Nephron progenitor cell (in vitro differentiated cells): ENCODE measurements around the gene SEMA4C.

ENCODE experiments used
- DNase-seq: peaks from one replicate; pipeline ENCODE4 v3.0.0; 2021
- H3K27ac Mint-ChIP-seq: 2 replicates; pipeline ENCODE4 v1.8.0; 2021; ENCODE audit warnings: mild to moderate bottlenecking, moderate library complexity, mixed read lengths
- H3K27me3 Mint-ChIP-seq: 2 replicates; pipeline ENCODE4 v1.8.0; 2021; ENCODE audit warnings: mild to moderate bottlenecking, low read depth, mixed read lengths; ENCODE audit not compliant: poor library complexity
- H3K36me3 Mint-ChIP-seq: 2 replicates; pipeline ENCODE4 v1.8.0; 2021; ENCODE audit warnings: low read depth, mixed read lengths
- H3K4me1 Mint-ChIP-seq: 2 replicates; pipeline ENCODE4 v1.8.0; 2021; ENCODE audit warnings: mixed read lengths
- H3K4me3 Mint-ChIP-seq: 2 replicates; pipeline ENCODE4 v1.8.0; 2021; ENCODE audit warnings: mild to moderate bottlenecking, moderate library complexity, mixed read lengths
- H3K9me3 Mint-ChIP-seq: 2 replicates; pipeline ENCODE4 v1.8.0; 2021; ENCODE audit warnings: mild to moderate bottlenecking, moderate library complexity, mixed read lengths
- TF ChIP-seq, protein P1 (sequence below): fragments of 200-600 bp; sonication (generic); IDR thresholded peaks from 2 replicates; pipeline ENCODE4 v1.5.0; 2021; ENCODE audit warnings: antibody characterized with exemption

The SEMA4C gene

DNA sequence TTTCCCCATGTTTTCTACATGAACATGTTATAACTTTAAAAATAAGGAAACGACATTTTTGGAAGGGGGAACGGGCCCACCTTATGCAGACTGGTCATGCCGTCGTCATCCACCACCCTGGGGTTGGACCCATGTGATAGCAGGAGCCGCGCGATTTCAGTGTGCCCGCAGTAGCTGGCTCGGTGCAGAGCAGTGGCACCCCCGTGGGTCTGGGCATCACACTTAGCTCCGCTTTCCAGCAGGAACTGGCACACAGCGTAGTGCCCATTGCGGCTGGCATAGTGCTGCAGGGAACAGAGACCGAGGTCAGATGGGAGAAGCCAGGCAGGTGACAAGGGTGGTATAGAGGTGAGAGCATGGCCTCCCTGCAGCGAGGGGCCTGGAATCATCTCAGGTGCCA lies 16.6 kb downstream of the SEMA4C start:
- Mint-ChIP-seq H3K4me1 (peaks cover 28% of the 10 kb centered on the region), H3K9me3 (no peaks in the 10 kb centered on the region)
- TF ChIP-seq, protein P1, sequence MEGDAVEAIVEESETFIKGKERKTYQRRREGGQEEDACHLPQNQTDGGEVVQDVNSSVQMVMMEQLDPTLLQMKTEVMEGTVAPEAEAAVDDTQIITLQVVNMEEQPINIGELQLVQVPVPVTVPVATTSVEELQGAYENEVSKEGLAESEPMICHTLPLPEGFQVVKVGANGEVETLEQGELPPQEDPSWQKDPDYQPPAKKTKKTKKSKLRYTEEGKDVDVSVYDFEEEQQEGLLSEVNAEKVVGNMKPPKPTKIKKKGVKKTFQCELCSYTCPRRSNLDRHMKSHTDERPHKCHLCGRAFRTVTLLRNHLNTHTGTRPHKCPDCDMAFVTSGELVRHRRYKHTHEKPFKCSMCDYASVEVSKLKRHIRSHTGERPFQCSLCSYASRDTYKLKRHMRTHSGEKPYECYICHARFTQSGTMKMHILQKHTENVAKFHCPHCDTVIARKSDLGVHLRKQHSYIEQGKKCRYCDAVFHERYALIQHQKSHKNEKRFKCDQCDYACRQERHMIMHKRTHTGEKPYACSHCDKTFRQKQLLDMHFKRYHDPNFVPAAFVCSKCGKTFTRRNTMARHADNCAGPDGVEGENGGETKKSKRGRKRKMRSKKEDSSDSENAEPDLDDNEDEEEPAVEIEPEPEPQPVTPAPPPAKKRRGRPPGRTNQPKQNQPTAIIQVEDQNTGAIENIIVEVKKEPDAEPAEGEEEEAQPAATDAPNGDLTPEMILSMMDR, result no peak

DNA sequence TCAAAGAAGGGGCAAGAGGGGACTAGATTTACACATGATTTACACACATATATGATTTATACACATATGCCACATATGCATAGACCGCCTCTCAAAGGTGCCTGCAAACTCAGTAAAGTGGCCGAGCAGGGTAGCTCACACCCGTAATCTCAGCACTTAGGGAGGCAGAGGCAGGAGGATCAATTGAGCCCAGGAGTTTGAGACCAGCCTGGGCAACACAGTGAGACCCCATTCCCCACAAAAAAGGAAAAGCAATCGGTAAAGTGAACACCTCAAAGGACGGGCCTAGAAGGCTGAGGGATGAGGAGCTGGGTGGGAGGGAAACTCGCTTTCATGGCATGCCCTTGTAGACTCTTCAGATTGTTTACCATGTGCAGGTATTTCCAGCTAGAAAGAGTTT lies 17.2 kb downstream of the SEMA4C start:
- peaks cover 2% of the 10 kb centered on the region for H3K27me3 Mint-ChIP-seq
- DNase-seq, result no peak
- peaks cover 35% of the 10 kb centered on the region for H3K4me1 Mint-ChIP-seq
- H3K4me3 Mint-ChIP-seq, result no peak overlapping the region
- no peak overlapping the region for H3K27ac Mint-ChIP-seq
- TF ChIP-seq, protein P1, result no peak
- H3K9me3 Mint-ChIP-seq, result no peaks in the 10 kb centered on the region
- H3K36me3 Mint-ChIP-seq, result peaks cover 44% of the 10 kb centered on the region

More for the DNA sequence above, 16.6 kb downstream of the SEMA4C start:
- peaks cover 2% of the 10 kb centered on the region for H3K27me3 Mint-ChIP-seq
- H3K36me3 Mint-ChIP-seq, result peaks cover 38% of the 10 kb centered on the region
- H3K4me3 Mint-ChIP-seq, result no peak overlapping the region
- no peak overlapping the region for H3K27ac Mint-ChIP-seq
- DNase-seq, result no peak

DNA sequence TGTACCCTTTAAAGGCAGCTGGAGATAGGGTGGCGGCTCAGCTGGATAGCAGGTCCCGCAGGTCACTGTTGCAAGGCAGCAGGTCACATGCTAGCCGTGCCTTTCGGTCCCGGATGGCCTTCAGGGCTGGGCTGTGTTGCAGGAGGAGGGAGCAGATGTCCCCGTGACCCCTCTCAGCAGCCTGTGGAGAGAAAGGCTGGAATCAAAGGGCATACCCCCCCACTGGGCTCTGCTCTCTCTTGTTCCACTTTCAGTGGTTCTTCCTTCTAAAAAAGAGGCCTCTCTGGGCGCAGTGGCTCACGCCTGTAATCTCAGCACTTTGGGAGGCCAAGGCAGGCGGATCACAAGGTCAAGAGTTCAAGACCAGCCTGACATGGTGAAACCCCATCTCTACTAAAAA lies 21.6 kb downstream of the SEMA4C start:
- peak; percentile 30 for DNase-seq
- peaks cover 27% of the 10 kb centered on the region for H3K4me1 Mint-ChIP-seq
- H3K36me3 Mint-ChIP-seq, result peaks cover 50% of the 10 kb centered on the region
- TF ChIP-seq, protein P1, result no peak
- peak overlapping the region; percentile 37 for H3K27ac Mint-ChIP-seq
- no peaks in the 10 kb centered on the region for H3K9me3 Mint-ChIP-seq
- no peaks in the 10 kb centered on the region for H3K27me3 Mint-ChIP-seq
- H3K4me3 Mint-ChIP-seq, result no peak overlapping the region

DNA sequence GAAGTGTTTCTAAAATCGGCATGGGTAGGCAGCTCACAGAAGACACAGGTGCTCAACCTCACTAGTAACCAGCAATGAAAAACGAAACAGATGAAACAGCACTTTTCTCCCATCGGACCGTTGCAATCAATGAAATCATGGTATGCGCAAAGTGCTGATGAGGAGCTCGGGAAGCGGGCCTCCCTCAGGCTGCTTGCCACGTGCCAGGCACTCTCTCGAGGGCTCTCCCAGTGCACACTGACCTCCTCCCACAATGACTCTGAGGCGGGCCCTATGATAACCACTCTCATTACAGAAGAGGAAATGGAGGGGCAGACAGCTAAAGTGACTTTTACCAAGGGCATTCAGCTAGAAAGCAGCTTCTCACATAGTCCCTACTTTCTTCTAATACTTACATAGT lies 22.3 kb downstream of the SEMA4C start:
- no peak for DNase-seq
- Mint-ChIP-seq H3K27ac (peak overlapping the region; percentile 37), H3K27me3 (no peaks in the 10 kb centered on the region), H3K4me3 (no peak overlapping the region), H3K36me3 (peaks cover 43% of the 10 kb centered on the region), H3K9me3 (no peaks in the 10 kb centered on the region), H3K4me1 (peaks cover 34% of the 10 kb centered on the region)
- TF ChIP-seq, protein P1, result no peak

DNA sequence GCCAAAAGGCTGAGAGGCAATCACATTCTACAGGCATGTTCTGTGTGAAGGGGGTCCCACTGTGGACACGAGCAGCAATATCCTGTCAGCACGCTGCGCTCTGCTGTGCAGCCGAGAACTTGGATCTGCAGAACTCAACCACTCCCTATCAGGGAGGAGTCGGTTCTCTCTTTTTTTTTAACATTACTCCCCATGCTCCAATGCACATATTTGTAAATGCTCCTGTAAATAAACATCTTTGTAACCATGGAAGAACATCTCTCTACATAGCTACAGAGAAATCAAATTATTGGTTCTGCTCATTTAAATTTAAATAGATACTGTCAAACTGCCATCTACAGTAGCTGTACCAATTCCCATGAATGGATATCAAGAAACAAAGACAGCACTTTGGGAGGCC lies 23.1 kb downstream of the SEMA4C start:
- H3K4me1 Mint-ChIP-seq, result peaks cover 42% of the 10 kb centered on the region
- TF ChIP-seq, protein P1, result no peak
- no peak for DNase-seq
- H3K27me3 Mint-ChIP-seq, result no peaks in the 10 kb centered on the region
- peaks cover 37% of the 10 kb centered on the region for H3K36me3 Mint-ChIP-seq
- no peak overlapping the region for H3K4me3 Mint-ChIP-seq
- no peak overlapping the region for H3K27ac Mint-ChIP-seq
- H3K9me3 Mint-ChIP-seq, result no peaks in the 10 kb centered on the region

DNA sequence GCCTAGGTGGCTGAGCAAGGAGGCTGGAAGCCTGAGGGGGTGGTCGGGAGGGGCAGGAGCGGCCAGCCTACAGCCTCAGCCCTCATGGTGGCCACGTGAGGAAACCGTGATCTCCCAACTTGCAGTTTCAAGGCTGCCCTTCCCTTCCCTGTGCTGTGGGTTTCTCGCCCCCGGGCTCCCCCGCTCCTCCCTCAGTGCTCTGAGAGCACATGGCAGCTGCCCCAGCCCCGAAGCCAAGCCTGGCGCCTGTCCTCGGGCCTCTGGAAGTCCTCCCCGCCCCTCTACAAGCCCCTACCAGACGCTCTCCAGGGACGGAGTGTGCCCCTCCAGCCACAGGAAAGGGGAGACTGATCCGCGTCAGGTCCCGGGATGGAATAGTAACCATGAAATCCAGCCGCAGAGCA lies 25.5 kb downstream of the SEMA4C start:
- no peak overlapping the region for H3K4me3 Mint-ChIP-seq
- H3K36me3 Mint-ChIP-seq, result peaks cover 20% of the 10 kb centered on the region
- TF ChIP-seq, protein P1, result no peak
- no peaks in the 10 kb centered on the region for H3K27me3 Mint-ChIP-seq
- peaks cover 54% of the 10 kb centered on the region for H3K4me1 Mint-ChIP-seq
- DNase-seq, result no peak
- no peaks in the 10 kb centered on the region for H3K9me3 Mint-ChIP-seq
- H3K27ac Mint-ChIP-seq, result peak overlapping the region; percentile 42
